GM12878 (cell line): ENCODE data around the gene OR13C3. TPM values are rescaled to one million over a fixed set of nuclear protein-coding genes. Genes with fewer than 3 reads are reported as not detected.

ENCODE experiments used
- ATAC-seq: fragments of 200-7000 bp; cut with Tn5 transposase; 3 replicates; pipeline ENCODE4 v1.9.1; 2020; ENCODE audit warnings: mild to moderate bottlenecking, moderate library complexity
- BruUV-seq: library from RNA; stranded (reverse); fragments of 400-500 nt; replicated peaks from 2 replicates; lab custom pipeline; 2021; lab: Mats Ljungman, UMichigan
- CTCF ChIA-PET: fragments of 300-600 bp; sonication (Branson Sonifier 250); formaldehyde crosslinking; extraction: SDS; loops from one replicate; lab custom pipeline; 2021; ENCODE audit warnings: inconsistent platforms; lab: Yijun Ruan, JAX
- POLR2A ChIA-PET: fragments of 350-600 bp; formaldehyde crosslinking; extraction: SDS; loops from one replicate; lab custom pipeline; 2021; ENCODE audit warnings: inconsistent platforms; lab: Charles Lee
- RAD21 ChIA-PET: fragments of 300-600 bp; sonication (Branson Sonifier 250); formaldehyde crosslinking; loops from one replicate; lab custom pipeline; 2023; ENCODE audit warnings: antibody characterized with exemption; ENCODE audit not compliant: unreplicated experiment; lab: Charles Lee
- SMC1A ChIA-PET: fragments of 300-600 bp; sonication (Branson Sonifier 250); formaldehyde crosslinking; loops from one replicate; lab custom pipeline; 2023; ENCODE audit not compliant: unreplicated experiment, uncharacterized antibody; lab: Charles Lee
- DNase-seq: peaks from one replicate; pipeline ENCODE4 v3.0.0-alpha.2; 2011; ENCODE audit warnings: low read depth, low spot score
- FAIRE-seq: peaks from 3 replicates; lab custom pipeline; 2011; peaks lifted over from hg19 to GRCh38; lab: Jason Lieb, UNC
- H2AFZ ChIP-seq: 2 replicates; pipeline ENCODE4 v1.6.0; 2011; ENCODE audit warnings: low read depth, low read length, control low read depth; ENCODE audit not compliant: control insufficient read depth
- H3K27ac ChIP-seq: 2 replicates; pipeline ENCODE4 v1.5.1; 2011; ENCODE audit warnings: control low read depth; ENCODE audit not compliant: control insufficient read depth, insufficient read depth
- H3K27me3 ChIP-seq, 2 experiments: replicated peaks in 1 of 2; 2 replicates each; pipeline versions ENCODE4 v1.6.0 to v1.6.1; 2011; ENCODE audit warnings: low read length in 1 of 2; ENCODE audit not compliant: control insufficient read depth in 2 of 2, insufficient read depth in 2 of 2
- H3K36me3 ChIP-seq, 2 experiments: 2 replicates each; pipeline ENCODE4 v1.5.1; 2011; ENCODE audit warnings: low read length in 1 of 2; ENCODE audit not compliant: control insufficient read depth in 2 of 2, insufficient read depth in 2 of 2
- H3K4me1 ChIP-seq: 2 replicates; pipeline ENCODE4 v1.6.1; 2011; ENCODE audit warnings: mild to moderate bottlenecking, low read length, moderate library complexity, mixed read lengths; ENCODE audit not compliant: control insufficient read depth, insufficient read depth
- H3K4me2 ChIP-seq: 2 replicates; pipeline ENCODE4 v1.6.0; 2011; ENCODE audit warnings: control low read depth; ENCODE audit not compliant: control insufficient read depth, insufficient read depth
- H3K4me3 ChIP-seq: fragments of 200-600 bp; sonication (generic); 2 replicates; pipeline ENCODE4 v1.5.1; 2016
- H3K79me2 ChIP-seq: 2 replicates; pipeline ENCODE4 v1.6.0; 2011; ENCODE audit warnings: low read length; ENCODE audit not compliant: control insufficient read depth, insufficient read depth
- H3K9ac ChIP-seq: 2 replicates; pipeline ENCODE4 v1.8.0; 2011; ENCODE audit warnings: low read length, control low read depth, mixed read lengths; ENCODE audit not compliant: control insufficient read depth, insufficient read depth
- H3K9me3 ChIP-seq: replicated peaks from 3 replicates; pipeline ENCODE4 v1.5.1; 2011; ENCODE audit warnings: mild to moderate bottlenecking, low read length; ENCODE audit not compliant: control insufficient read depth, insufficient read depth
- H4K20me1 ChIP-seq: 2 replicates; pipeline ENCODE4 v1.6.0; 2011; ENCODE audit not compliant: control insufficient read depth, insufficient read depth
- BRCA1 ChIP-seq: IDR thresholded peaks from 2 replicates; pipeline ENCODE4 v1.6.1; 2011; ENCODE audit warnings: low read depth, low read length, improper control_type of control experiment
- CBX5 ChIP-seq: sonication (generic); IDR thresholded peaks from 2 replicates; pipeline ENCODE4 v1.6.1; 2016; ENCODE audit warnings: low read depth, moderate library complexity, mild to moderate bottlenecking, inconsistent platforms
- E2F4 ChIP-seq: IDR thresholded peaks from 2 replicates; pipeline ENCODE4 v1.6.1; 2012; ENCODE audit warnings: low read depth, low read length, improper control_type of control experiment
- EP300 ChIP-seq, 2 experiments: fragments of 150-350 bp in 1 of 2; IDR thresholded peaks; 2 replicates each; pipeline ENCODE4 v1.6.1; 2011 to 2012; ENCODE audit warnings: low read depth in 2 of 2, low read length in 2 of 2, borderline replicate concordance in 1 of 2, improper control_type of control experiment in 1 of 2, inconsistent platforms in 1 of 2; ENCODE audit not compliant: control insufficient read depth in 1 of 2
- HDGF ChIP-seq: fragments of 450-650 bp; IDR thresholded peaks from 2 replicates; pipeline ENCODE4 v1.6.1; 2016; ENCODE audit warnings: antibody characterized with exemption
- KDM1A ChIP-seq: fragments of 200-600 bp; sonication (generic); IDR thresholded peaks from 2 replicates; pipeline ENCODE4 v1.6.1; 2016; ENCODE audit warnings: borderline replicate concordance
- MYB ChIP-seq: fragments of 150-350 bp; IDR thresholded peaks from 2 replicates; pipeline ENCODE4 v1.6.1; 2014; ENCODE audit warnings: mild to moderate bottlenecking, low read depth, low read length, borderline replicate concordance
- RELA ChIP-seq: fragments of 450-650 bp; IDR thresholded peaks from 2 replicates; pipeline ENCODE4 v1.8.0; 2014; ENCODE audit warnings: borderline replicate concordance; ENCODE audit not compliant: partially characterized antibody
- RFX5 ChIP-seq: IDR thresholded peaks from 2 replicates; pipeline ENCODE4 v1.6.1; 2011; ENCODE audit warnings: low read depth, low read length, improper control_type of control experiment
- SIN3A ChIP-seq: IDR thresholded peaks from 2 replicates; pipeline ENCODE4 v1.6.1; 2012; ENCODE audit warnings: low read depth, low read length, improper control_type of control experiment
- SMARCA5 ChIP-seq: fragments of 450-650 bp; IDR thresholded peaks from 2 replicates; pipeline ENCODE4 v1.6.1; 2017; ENCODE audit warnings: mild to moderate bottlenecking
- SUZ12 ChIP-seq: fragments of 200-600 bp; sonication (generic); IDR thresholded peaks from one replicate; pipeline ENCODE4 v1.6.1; 2018; ENCODE audit warnings: antibody characterized with exemption, mild to moderate bottlenecking; ENCODE audit not compliant: unreplicated experiment
- ZBTB4 ChIP-seq: fragments of 450-650 bp; formaldehyde crosslinking; IDR thresholded peaks from 2 replicates; pipeline ENCODE4 v1.4.0; 2022; ENCODE audit warnings: mild to moderate bottlenecking, moderate library complexity
- ZNF207 ChIP-seq: fragments of 450-650 bp; IDR thresholded peaks from 2 replicates; pipeline ENCODE4 v1.6.1; 2014; ENCODE audit warnings: antibody characterized with exemption, mild to moderate bottlenecking, borderline replicate concordance
- ZNF592 ChIP-seq: fragments of 450-650 bp; IDR thresholded peaks from 2 replicates; pipeline ENCODE4 v1.6.1; 2017; ENCODE audit warnings: mild to moderate bottlenecking, moderate library complexity
- in situ Hi-C: fragments of 300-500 bp; cut with MboI; formaldehyde crosslinking; loops from 9 replicates; pipeline ENCODE4 v1.14.3; 2018; ENCODE audit warnings: mixed read lengths
- intact Hi-C: fragments of 100-400 bp; cut with micrococcal nuclease; formaldehyde crosslinking; loops from one replicate; pipeline ENCODE4 v1.14.2; 2022; ENCODE audit not compliant: unreplicated experiment
- polyA plus RNA-seq, 11 experiments: library from polyadenylated mRNA; depleted of rRNA in 4 of 11; unstranded in 6 of 11; stranded (reverse) in 5 of 11; fragments of >200 nt; fragmentation: Nextera tagmentation in 4 of 11; fragmentation: Illumina TruSeq in 1 of 11; extraction: Ambion mirVana in 4 of 11; extraction: Trizol in 1 of 11; gene quantifications; 1 replicate in 1 of 11; 2 replicates in 10 of 11; pipeline versions ENCODE4 v1.2.1 to v1.2.3, GENCODE V29; 2011 to 2016; ENCODE audit warnings: inconsistent platforms in 2 of 11, missing spikeins in 2 of 11, low read depth in 1 of 11
- total RNA-seq, 4 experiments: library from RNA; depleted of rRNA in 3 of 4; stranded (reverse); fragments of >200 nt in 3 of 4; fragmentation: Illumina TruSeq in 1 of 4; extraction: Trizol in 1 of 4; gene quantifications; 2 replicates each; pipeline versions ENCODE4 v1.2.1 to v1.2.3, GENCODE V29; 2013 to 2021

OR13C3 gene
- total and polyA plus RNA-seq, 10 of the 15 experiments (the other 5 are each of a cell fraction or from before 2014, with no cell fraction given): 0.87 TPM; not detected in 9

- no peak within 1 kb of the TSS for H3K27ac ChIP-seq
- no peak for ATAC-seq
- no peaks in the 10 kb centered on the region for H4K20me1 ChIP-seq
- no peaks in the 10 kb centered on the region for H3K4me1 ChIP-seq
- no peak within 1 kb of the TSS for H3K4me2 ChIP-seq
- ChIA-PET POLR2A (no interaction called here), SMC1A (interaction anchor here (0.9 kb wide), 1 partner anchor 14 kb away, joined by 3 read pairs; no protein-coding TSS in a partner anchor), RAD21 (no interaction called here), CTCF (no interaction called here)
- in situ Hi-C loops: no loop called here
- no peak for TF ChIP-seq SIN3A
- no peak for TF ChIP-seq EP300 (IDR thresholded peaks at IDR 0.05; ENCODE audit: borderline replicate concordance in 1 of 2, control insufficient read depth in 1 of 2, low read depth in 2 of 2, low read length in 2 of 2)
- TF ChIP-seq RFX5: no peak
- no peak for TF ChIP-seq ZNF592
- no peak for TF ChIP-seq SMARCA5
- no peak for TF ChIP-seq SUZ12
- TF ChIP-seq MYB: no peak
- no peak for TF ChIP-seq RELA
- TF ChIP-seq CBX5: no peak
- no peak for TF ChIP-seq ZNF207
- TF ChIP-seq E2F4: no peak
- TF ChIP-seq KDM1A: no peak
- no peak for TF ChIP-seq ZBTB4 (CRISPR knock-in tag)
- no peak for TF ChIP-seq HDGF
- TF ChIP-seq BRCA1: no peak
- DNase-seq: no peak
- H3K27me3 ChIP-seq: no peaks in the 10 kb centered on the region
- H3K9me3 ChIP-seq: no peaks in the 10 kb centered on the region
- no peak within 1 kb of the TSS for H3K4me3 ChIP-seq
- BruUV-seq: no TSS peak
- no peak within 1 kb of the TSS for H3K9ac ChIP-seq
- H3K79me2 ChIP-seq: no peaks in the 10 kb centered on the region
- no peaks in the 10 kb centered on the region for H3K36me3 ChIP-seq
- no peak for FAIRE-seq
- H2AFZ ChIP-seq: no peak within 1 kb of the TSS
- intact Hi-C loops: no loop called here
These were observed 9.5 kb downstream of the OR13C3 start, which contains the start of gene OR13C4 for GRCh38 chr9:104527109-104527508. OR13C4 (minus strand) TSS chr9:104527209; CDS start chr9:104527209, 0 bp downstream.
